Esophagus mucosa (tissue), 1 donor: Measurements from ENCODE around the gene ERMP1. TPM values are rescaled to one million over a fixed set of nuclear protein-coding genes. Genes with fewer than 3 reads are reported as not detected.
"Not testable (repeated sequence)": the region's sequence is repeated elsewhere in the genome, so short reads cannot be mapped to it uniquely, and the experiment has no call there.

Source experiments
- ATAC-seq: fragments of 200-7000 bp; cut with Tn5 transposase; one replicate; pipeline ENCODE4 v1.9.1; 2020
- total RNA-seq: library from RNA; stranded (reverse); gene quantifications from one replicate; pipeline ENCODE4 v1.2.4, GENCODE V29; 2023
- donor health status: DM: yes; HTN: yes; CAD: no.

The ERMP1 gene
- total RNA-seq, 1 donor from 2014 or later = 38.1 TPM

DNA sequence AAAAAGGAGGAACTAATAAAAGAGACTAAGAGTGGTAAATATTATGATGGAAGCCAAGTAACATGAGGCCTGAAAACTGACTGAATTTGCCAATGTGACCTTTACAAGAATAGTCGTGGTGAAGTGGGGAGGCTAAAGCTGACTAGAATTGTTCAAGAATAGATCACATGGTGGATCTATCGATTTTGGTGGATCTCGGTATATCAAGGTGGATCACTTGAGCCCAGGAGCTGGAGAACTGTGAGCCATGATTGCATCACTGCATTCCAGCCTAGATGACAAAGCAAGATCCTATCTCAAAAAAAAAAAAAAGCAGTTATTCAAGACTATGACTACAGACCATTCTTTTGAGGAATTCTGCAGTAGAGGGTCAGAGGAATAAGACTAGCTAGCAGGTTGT lies 15.1 kb downstream of the ERMP1 start:
- no peak for ATAC-seq

DNA sequence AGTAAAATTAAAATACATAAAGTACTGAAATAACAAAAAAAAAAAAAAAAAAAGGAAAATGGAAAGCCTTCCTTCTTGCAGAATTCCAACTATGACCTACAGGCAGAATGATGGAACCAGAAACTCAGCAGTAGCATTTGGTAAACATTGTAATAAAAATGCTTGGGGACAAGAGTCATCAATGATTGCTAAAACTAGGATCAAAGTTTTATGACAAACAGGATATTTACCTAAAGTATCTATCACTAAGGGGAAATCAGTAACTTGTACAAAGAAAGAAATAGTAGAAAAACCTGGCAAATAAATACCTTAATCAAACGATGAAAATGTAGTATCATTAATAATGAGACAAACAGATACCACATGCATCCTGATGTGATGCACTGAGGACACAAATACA lies 17.5 kb downstream of the ERMP1 start:
- ATAC-seq = no peak

- peak; percentile 77 for ATAC-seq
These were observed 19.1 kb downstream of the ERMP1 start for GRCh38 chr9:5813824-5814223.

GRCh38 chr9:5811751-5812150 lies 21.2 kb downstream of the ERMP1 start:
- ATAC-seq = no peak

DNA sequence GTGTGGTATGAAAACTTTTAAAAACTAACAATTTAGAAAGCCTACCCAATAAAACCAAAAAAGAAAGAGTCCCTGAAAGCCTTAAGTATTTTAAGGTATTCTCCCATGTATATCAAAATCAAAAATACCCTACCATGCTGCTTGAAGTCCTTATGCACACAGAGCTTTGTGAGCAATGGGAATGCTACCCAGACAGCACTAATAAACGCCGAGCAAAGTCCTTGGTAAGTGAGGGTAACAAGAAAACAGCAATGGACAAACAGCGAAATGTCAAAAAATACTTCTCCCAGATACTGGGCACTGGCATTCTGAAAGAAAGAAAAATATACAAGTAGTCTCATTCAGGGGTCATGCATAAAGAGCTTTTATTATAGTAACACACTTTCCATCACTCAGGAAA lies 27.4 kb downstream of the ERMP1 start:
- ATAC-seq = no peak

GRCh38 chr9:5801739-5802113 lies 31.2 kb downstream of the ERMP1 start:
- ATAC-seq = no peak

DNA sequence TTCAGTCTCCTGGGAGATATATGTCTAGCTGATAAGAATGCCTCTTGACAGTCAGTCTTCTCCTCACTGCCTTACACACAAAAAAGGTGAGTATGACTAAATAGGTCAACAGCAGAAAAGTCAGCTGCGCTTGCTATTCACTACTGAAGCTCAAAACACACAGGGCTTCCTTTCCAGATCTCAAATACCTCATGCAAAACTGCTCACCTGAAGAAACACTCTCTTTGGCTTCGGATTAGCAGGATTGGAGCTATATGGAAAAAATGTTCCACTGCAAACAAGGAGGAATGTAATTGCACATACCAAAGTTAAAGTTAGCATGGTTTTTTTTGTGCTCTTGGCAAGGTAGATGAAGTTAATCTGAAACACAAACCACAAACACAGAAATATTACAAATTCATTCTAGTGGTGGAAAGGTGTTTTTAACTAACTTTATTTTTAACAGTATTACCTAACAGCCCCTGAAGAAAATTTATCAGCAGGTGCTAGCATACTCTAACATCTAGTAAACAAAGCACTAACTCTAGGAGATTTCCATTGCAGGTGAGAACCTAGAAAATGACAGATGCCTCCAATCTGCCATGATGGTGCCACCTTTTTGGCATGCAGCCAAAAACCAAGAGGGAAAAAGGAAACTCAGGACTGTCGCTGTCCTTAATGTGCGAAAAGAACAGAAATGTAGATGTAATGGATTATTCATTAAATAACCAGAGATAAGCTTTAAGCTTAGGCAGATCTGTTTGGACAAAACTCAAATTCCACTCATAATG lies 31.8 kb downstream of the ERMP1 start:
- ATAC-seq = no peak

DNA sequence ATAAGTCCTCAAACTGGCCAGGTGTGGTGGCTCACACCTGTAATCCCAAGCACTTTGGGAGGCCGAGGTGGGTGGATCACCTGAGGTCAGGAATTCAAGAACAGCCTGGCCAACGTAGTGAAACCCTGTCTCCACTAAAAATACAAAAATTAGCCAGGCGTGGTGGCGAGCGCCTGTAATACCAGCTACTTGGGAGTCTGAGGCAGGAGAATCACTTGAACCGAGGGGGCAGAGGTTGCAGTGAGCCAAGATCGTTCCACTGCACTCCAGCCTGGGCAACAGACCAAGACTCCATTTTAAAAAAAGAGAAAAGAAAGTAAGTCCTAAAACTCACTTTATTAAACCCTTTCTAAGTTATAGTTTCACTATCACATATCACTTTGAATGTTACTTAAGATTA lies 32.5 kb downstream of the ERMP1 start:
- not testable (repeated sequence) for ATAC-seq

DNA sequence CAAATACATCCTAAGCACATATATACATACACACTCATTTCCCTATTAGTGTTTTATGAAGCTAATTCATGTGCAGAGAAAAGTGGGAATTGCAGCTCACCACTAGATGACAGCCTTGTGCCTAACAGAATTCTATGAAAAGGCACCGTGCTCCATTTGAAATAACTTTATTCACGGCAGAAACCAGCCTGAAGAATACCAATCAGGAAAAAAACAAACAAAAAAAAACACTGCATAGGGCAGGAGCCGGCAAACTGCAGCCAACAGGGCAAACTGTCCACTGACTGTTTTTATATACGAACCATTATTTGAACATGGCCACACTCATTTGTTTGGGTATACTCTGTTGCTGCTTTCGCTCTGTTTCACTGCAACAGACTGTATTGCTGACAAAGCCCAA lies 33.6 kb downstream of the ERMP1 start:
- ATAC-seq = peak; percentile 67

GRCh38 chr9:5798581-5798980 lies 34.3 kb downstream of the ERMP1 start:
- no peak for ATAC-seq

- no peak for ATAC-seq
These were observed 36.6 kb downstream of the ERMP1 start for GRCh38 chr9:5796298-5796697.

DNA sequence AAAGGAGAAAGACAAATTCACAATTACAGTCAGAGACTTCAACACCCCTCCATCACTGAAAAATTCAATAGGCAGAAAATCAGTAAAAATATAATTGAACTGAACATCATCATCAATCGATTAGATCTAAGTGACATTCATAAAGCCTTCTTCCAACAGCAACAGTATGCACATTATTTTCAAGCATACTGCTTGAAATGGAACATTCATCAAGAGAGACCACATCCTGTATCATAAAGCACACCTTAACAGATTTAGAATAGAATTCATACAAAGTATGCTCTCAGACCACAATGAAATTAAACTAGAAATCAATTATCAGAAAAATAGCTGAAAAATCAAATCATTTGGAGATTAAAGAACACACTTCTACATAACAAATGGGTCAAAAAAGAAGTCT lies 39.1 kb downstream of the ERMP1 start:
- no peak for ATAC-seq

GRCh38 chr9:5791870-5792269 lies 41.0 kb downstream of the ERMP1 start:
- ATAC-seq = no peak

GRCh38 chr9:5790923-5791322 lies 42.0 kb downstream of the ERMP1 start:
- ATAC-seq = no peak

GRCh38 chr9:5789489-5789888 lies 43.4 kb downstream of the ERMP1 start:
- peak; percentile 29 for ATAC-seq

GRCh38 chr9:5787759-5788302 lies 45.1 kb downstream of the ERMP1 start:
- no peak for ATAC-seq

- ATAC-seq = no peak
These were observed 45.7 kb downstream of the ERMP1 start for GRCh38 chr9:5787220-5787619.

GRCh38 chr9:5786370-5787127 lies 46.4 kb downstream of the ERMP1 start:
- ATAC-seq = no peak

DNA sequence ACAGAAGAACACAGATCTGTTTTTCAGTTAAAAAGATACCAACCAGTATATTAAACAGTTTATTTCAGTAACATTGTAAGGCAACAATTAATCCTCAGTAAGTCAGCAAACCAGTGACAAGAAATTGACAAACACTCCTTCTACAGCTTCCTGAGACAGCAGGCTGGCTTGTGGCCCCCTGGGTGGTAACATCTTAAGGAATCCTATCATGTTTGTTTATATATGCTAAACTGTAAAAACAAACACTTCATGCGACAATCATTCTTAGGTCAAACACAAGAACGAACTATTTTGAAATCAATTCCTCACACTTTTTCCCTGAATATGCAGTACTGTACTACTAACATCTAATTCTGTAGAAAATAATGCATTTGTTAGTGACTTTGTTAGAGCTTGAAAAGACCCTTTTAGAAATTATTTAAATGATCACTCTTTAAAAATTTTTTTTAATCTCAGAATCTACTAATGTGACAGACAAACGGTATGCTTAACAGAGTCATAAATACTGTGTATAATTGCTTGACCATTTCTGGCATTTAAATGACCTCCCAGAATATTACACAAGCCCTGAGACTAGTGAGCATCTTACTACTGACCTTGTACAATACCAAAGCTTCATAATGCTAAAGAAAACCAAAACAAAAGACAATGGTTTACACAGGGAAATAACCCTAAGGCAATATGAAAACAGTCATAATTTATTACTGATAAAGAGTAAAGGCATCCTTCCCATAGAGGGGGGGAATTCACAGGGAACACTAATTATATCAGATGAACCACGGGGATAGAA lies 48.2 kb downstream of the ERMP1 start:
- no peak for ATAC-seq

- no peak for ATAC-seq
These were observed 48.9 kb downstream of the ERMP1 start for GRCh38 chr9:5783982-5784381.

DNA sequence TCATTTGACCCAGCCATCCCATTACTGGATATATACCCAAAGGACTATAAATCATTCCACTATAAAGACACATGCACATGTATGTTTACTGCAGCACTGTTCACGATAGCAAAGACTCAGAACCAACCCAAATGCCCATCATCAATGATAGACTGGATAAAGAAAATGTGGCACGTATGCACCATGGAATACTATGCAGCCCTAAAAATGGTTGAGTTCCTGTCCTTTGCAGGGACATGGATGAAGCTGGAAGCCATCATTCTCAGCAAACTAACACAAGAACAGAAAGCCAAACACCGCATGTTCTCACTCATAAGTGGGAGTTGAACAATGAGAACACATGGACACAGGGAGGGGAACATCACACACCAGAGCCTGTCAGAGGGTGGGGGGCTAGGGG lies 49.5 kb downstream of the ERMP1 start:
- ATAC-seq = not testable (repeated sequence)

GRCh38 chr9:5779705-5780218 lies 53.2 kb downstream of the ERMP1 start:
- ATAC-seq = not testable (repeated sequence)

- no peak for ATAC-seq
These were observed 54.1 kb downstream of the ERMP1 start for GRCh38 chr9:5778805-5779204.
